ENCODE results near the gene GLE1.

Gene GLE1

GRCh38 chr9:128481561-128481960 is 23.0 kb upstream of the GLE1 start:
- Histone ChIP-seq H3K4me1 (ENCODE audit: control insufficient read depth, insufficient read depth, low read length) (no peaks in the 10 kb centered on the region), H3K9me3 (replicated peaks; ENCODE audit: low read length) (no peaks in the 10 kb centered on the region), H3K9ac (ENCODE audit: low read depth, low read length) (no peak overlapping the region), H3K4me2 (ENCODE audit: low read length) (no peak overlapping the region), H3K36me3 (ENCODE audit: insufficient read depth, low read length) (peaks cover 61% of the 10 kb centered on the region), H3K4me3 (ENCODE audit: low read length) (no peak overlapping the region), H3K27me3 (ENCODE audit: control insufficient read depth, insufficient read depth, low read length) (no peaks in the 10 kb centered on the region)

GRCh38 chr9:128482186-128482585 is 22.3 kb upstream of the GLE1 start:
- Histone ChIP-seq H3K4me3 (ENCODE audit: low read length) (no peak overlapping the region), H3K9ac (ENCODE audit: low read depth, low read length) (no peak overlapping the region), H3K36me3 (ENCODE audit: insufficient read depth, low read length) (peaks cover 68% of the 10 kb centered on the region), H3K4me1 (ENCODE audit: control insufficient read depth, insufficient read depth, low read length) (no peaks in the 10 kb centered on the region), H3K4me2 (ENCODE audit: low read length) (no peak overlapping the region), H3K27me3 (ENCODE audit: control insufficient read depth, insufficient read depth, low read length) (no peaks in the 10 kb centered on the region), H3K9me3 (replicated peaks; ENCODE audit: low read length) (no peaks in the 10 kb centered on the region)

GRCh38 chr9:128484686-128485413 is 19.7 kb upstream of the GLE1 start:
- no peak overlapping the region for H3K9ac ChIP-seq (ENCODE audit: low read depth, low read length)
- H3K27me3 ChIP-seq (ENCODE audit: control insufficient read depth, insufficient read depth, low read length): no peaks in the 10 kb centered on the region
- no peak overlapping the region for H3K4me3 ChIP-seq (ENCODE audit: low read length)
- no peaks in the 10 kb centered on the region for H3K4me1 ChIP-seq (ENCODE audit: control insufficient read depth, insufficient read depth, low read length)
- H3K4me2 ChIP-seq (ENCODE audit: low read length): no peak overlapping the region
- no peaks in the 10 kb centered on the region for H3K9me3 ChIP-seq (replicated peaks; ENCODE audit: low read length)
- peaks cover 68% of the 10 kb centered on the region for H3K36me3 ChIP-seq (ENCODE audit: insufficient read depth, low read length)

- peaks cover 71% of the 10 kb centered on the region for H3K36me3 ChIP-seq (ENCODE audit: insufficient read depth, low read length)
Observed at GRCh38 chr9:128485414-128485855, 19.1 kb upstream of the GLE1 start.

GRCh38 chr9:128486201-128486600 is 18.3 kb upstream of the GLE1 start:
- Histone ChIP-seq H3K9ac (ENCODE audit: low read depth, low read length) (no peak overlapping the region), H3K36me3 (ENCODE audit: insufficient read depth, low read length) (peaks cover 74% of the 10 kb centered on the region), H3K4me2 (ENCODE audit: low read length) (no peak overlapping the region), H3K27me3 (ENCODE audit: control insufficient read depth, insufficient read depth, low read length) (no peaks in the 10 kb centered on the region), H3K4me3 (ENCODE audit: low read length) (no peak overlapping the region), H3K9me3 (replicated peaks; ENCODE audit: low read length) (no peaks in the 10 kb centered on the region), H3K4me1 (ENCODE audit: control insufficient read depth, insufficient read depth, low read length) (no peaks in the 10 kb centered on the region)

More at GRCh38 chr9:128485414-128485855, 19.1 kb upstream of the GLE1 start:
- Histone ChIP-seq H3K9ac (ENCODE audit: low read depth, low read length) (no peak overlapping the region), H3K4me1 (ENCODE audit: control insufficient read depth, insufficient read depth, low read length) (no peaks in the 10 kb centered on the region), H3K4me2 (ENCODE audit: low read length) (no peak overlapping the region), H3K4me3 (ENCODE audit: low read length) (no peak overlapping the region), H3K27me3 (ENCODE audit: control insufficient read depth, insufficient read depth, low read length) (no peaks in the 10 kb centered on the region), H3K9me3 (replicated peaks; ENCODE audit: low read length) (no peaks in the 10 kb centered on the region)

- Histone ChIP-seq H3K4me2 (ENCODE audit: low read length) (no peak overlapping the region), H3K4me3 (ENCODE audit: low read length) (no peak overlapping the region), H3K9ac (ENCODE audit: low read depth, low read length) (no peak overlapping the region), H3K27me3 (ENCODE audit: control insufficient read depth, insufficient read depth, low read length) (no peaks in the 10 kb centered on the region), H3K4me1 (ENCODE audit: control insufficient read depth, insufficient read depth, low read length) (no peaks in the 10 kb centered on the region), H3K9me3 (replicated peaks; ENCODE audit: low read length) (no peaks in the 10 kb centered on the region), H3K36me3 (ENCODE audit: insufficient read depth, low read length) (peaks cover 62% of the 10 kb centered on the region)
Observed at GRCh38 chr9:128493424-128493823, 11.1 kb upstream of the GLE1 start.

GRCh38 chr9:128494108-128494745 is 10.3 kb upstream of the GLE1 start:
- Histone ChIP-seq H3K4me3 (ENCODE audit: low read length) (no peak overlapping the region), H3K36me3 (ENCODE audit: insufficient read depth, low read length) (peaks cover 63% of the 10 kb centered on the region), H3K4me1 (ENCODE audit: control insufficient read depth, insufficient read depth, low read length) (no peaks in the 10 kb centered on the region), H3K9ac (ENCODE audit: low read depth, low read length) (no peak overlapping the region), H3K9me3 (replicated peaks; ENCODE audit: low read length) (no peaks in the 10 kb centered on the region), H3K4me2 (ENCODE audit: low read length) (no peak overlapping the region), H3K27me3 (ENCODE audit: control insufficient read depth, insufficient read depth, low read length) (no peaks in the 10 kb centered on the region)

GRCh38 chr9:128494746-128495129 is 9.8 kb upstream of the GLE1 start:
- Histone ChIP-seq H3K4me2 (ENCODE audit: low read length) (no peak overlapping the region), H3K27me3 (ENCODE audit: control insufficient read depth, insufficient read depth, low read length) (no peaks in the 10 kb centered on the region), H3K9ac (ENCODE audit: low read depth, low read length) (no peak overlapping the region), H3K36me3 (ENCODE audit: insufficient read depth, low read length) (peaks cover 60% of the 10 kb centered on the region), H3K4me1 (ENCODE audit: control insufficient read depth, insufficient read depth, low read length) (no peaks in the 10 kb centered on the region), H3K9me3 (replicated peaks; ENCODE audit: low read length) (no peaks in the 10 kb centered on the region), H3K4me3 (ENCODE audit: low read length) (no peak overlapping the region)

- Histone ChIP-seq H3K4me2 (ENCODE audit: low read length) (no peak overlapping the region), H3K4me3 (ENCODE audit: low read length) (no peak overlapping the region), H3K9ac (ENCODE audit: low read depth, low read length) (no peak overlapping the region), H3K9me3 (replicated peaks; ENCODE audit: low read length) (no peaks in the 10 kb centered on the region), H3K27me3 (ENCODE audit: control insufficient read depth, insufficient read depth, low read length) (no peaks in the 10 kb centered on the region), H3K36me3 (ENCODE audit: insufficient read depth, low read length) (peaks cover 61% of the 10 kb centered on the region), H3K4me1 (ENCODE audit: control insufficient read depth, insufficient read depth, low read length) (no peaks in the 10 kb centered on the region)
Observed at GRCh38 chr9:128495296-128495695, 9.2 kb upstream of the GLE1 start.

- Histone ChIP-seq H3K9me3 (replicated peaks; ENCODE audit: low read length) (no peaks in the 10 kb centered on the region), H3K4me1 (ENCODE audit: control insufficient read depth, insufficient read depth, low read length) (no peaks in the 10 kb centered on the region), H3K4me2 (ENCODE audit: low read length) (no peak overlapping the region), H3K9ac (ENCODE audit: low read depth, low read length) (no peak overlapping the region), H3K27me3 (ENCODE audit: control insufficient read depth, insufficient read depth, low read length) (no peaks in the 10 kb centered on the region), H3K4me3 (ENCODE audit: low read length) (no peak overlapping the region), H3K36me3 (ENCODE audit: insufficient read depth, low read length) (peaks cover 63% of the 10 kb centered on the region)
Observed at GRCh38 chr9:128495804-128496417, 8.6 kb upstream of the GLE1 start.

- Histone ChIP-seq H3K36me3 (ENCODE audit: insufficient read depth, low read length) (peaks cover 59% of the 10 kb centered on the region), H3K27me3 (ENCODE audit: control insufficient read depth, insufficient read depth, low read length) (no peaks in the 10 kb centered on the region)
Observed at GRCh38 chr9:128497824-128498610, 6.5 kb upstream of the GLE1 start.

More at GRCh38 chr9:128497824-128498610, 6.5 kb upstream of the GLE1 start:
- H3K9ac ChIP-seq (ENCODE audit: low read depth, low read length): no peak overlapping the region
- no peak overlapping the region for H3K4me2 ChIP-seq (ENCODE audit: low read length)
- H3K4me3 ChIP-seq (ENCODE audit: low read length): no peak overlapping the region
- no peaks in the 10 kb centered on the region for H3K9me3 ChIP-seq (replicated peaks; ENCODE audit: low read length)
- H3K4me1 ChIP-seq (ENCODE audit: control insufficient read depth, insufficient read depth, low read length): no peaks in the 10 kb centered on the region

All from skeletal muscle satellite cell (primary cell).